Stimulated activated CD4-positive, alpha-beta T cell treated with anti-CD3 and anti-CD28 coated beads, Interleukin-2, amount 100 ng/mL, for 48 hours (primary cell): ENCODE data around the gene AKT1.

Experiments
- DNase-seq, 2 donors: peaks; one replicate each; pipeline ENCODE4 v3.0.0-alpha.2; 2020

The AKT1 gene

GRCh38 chr14:104798300-104799243, 3.0 kb upstream of the AKT1 start:
- DNase-seq = no peak

DNA sequence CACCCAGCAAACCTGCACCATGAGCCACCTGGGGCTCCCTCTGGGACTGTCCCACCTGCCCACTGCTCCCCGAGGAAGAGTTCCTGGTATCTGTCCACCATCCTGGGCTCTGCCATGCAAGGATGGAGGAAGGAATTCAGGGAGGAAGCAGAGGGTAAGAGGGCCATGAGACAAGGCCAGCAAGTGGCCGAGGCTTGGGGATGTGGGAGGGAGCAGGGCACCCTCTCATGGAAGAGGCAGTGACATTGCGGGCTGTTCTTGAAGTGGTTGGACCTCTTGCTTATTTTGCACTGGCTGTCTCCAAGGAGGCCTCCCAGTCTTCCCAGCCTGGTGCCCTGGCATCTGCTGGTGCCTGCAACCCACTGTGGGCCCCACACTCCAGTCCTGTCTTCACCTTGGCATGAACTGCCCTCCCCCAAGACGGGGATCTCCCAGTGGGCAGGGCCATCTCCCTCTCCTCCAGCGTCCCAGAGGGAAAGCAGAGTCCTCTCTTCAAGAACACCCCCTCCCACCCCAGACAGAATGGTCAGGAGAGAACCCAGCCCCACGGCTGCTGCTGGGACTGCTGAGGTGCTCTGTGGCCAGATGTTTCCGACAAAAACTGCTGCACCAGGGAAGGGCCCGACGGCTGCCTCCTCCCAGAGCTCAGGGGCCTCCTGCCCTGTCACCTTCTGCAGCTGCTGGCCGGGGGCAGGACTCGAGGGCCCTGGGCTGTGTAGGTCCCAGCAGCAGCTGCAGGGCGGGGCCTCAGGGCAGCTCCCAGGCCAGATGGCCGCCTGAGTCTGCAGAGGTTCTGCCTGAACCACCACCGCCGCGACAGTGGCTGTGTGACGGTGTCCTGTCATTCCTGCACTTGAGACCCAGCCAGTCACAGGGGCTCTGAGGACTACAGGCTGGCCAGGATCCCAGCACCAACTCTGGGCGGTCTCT, 1.8 kb upstream of the AKT1 start:
- DNase-seq = no peak

- no peak for DNase-seq
These were observed 1.1 kb upstream of the AKT1 start for GRCh38 chr14:104796687-104797081.

GRCh38 chr14:104795781-104796686, 486 bp upstream of the AKT1 start:
- peak; percentile 50 to 51 for DNase-seq

DNA sequence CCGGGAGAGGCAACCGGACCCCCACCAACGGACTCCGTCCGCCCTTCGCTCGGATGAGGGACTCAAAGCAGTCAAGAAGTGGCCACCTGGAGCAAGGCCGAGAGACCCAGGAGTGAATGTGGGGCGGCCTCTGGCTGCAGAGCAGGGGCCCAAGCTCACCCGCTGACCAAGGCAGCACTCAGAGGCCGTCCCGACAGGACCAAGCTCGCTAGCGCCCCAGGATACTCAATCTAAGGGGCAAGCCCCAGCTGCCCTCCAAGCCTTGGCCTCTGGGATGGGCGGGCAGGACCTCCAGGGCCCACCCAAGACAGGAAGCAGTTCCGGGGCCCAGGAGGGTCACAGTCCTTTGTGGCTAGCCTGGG, 936 bp downstream of the AKT1 start:
- DNase-seq = no peak

DNA sequence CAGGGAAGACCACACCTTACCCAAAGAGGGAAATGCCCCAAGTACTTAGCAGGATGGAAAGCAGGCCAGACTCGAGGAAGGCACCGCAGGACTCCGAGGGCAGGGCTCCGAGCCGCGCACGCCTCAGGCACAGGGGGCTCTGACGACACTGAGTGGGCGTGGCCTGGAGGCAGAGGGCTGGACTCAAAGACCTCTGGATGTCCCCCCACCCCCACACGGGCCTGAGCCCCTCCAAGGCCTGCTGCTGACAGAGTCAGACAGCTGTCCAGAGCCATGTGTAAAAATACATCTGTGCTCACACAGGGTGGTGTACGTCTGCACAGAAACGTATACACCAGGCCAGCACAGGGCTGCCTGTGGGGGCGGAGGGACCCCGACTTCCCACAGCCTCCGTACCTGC, 1.4 kb downstream of the AKT1 start:
- peak in 1 of 2 donors; percentile 42 for DNase-seq

DNA sequence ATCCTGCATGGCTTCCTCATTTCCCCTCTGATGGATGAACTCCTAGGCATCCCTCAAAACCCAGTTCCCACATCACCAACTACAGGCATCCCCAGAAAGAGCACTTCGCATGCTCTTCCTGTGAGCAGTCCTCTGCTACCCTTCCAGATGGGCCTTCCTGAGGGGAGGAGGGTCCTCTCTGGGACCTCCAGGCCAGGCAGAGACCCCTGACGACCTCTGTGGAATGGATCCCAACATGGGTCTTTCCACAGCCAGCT, 1.9 kb downstream of the AKT1 start:
- DNase-seq = no peak

GRCh38 chr14:104792945-104793702, 2.4 kb downstream of the AKT1 start:
- no peak for DNase-seq

- DNase-seq = no peak
These were observed 3.3 kb downstream of the AKT1 start for GRCh38 chr14:104792101-104792884.

- no peak for DNase-seq
These were observed 4.1 kb downstream of the AKT1 start for GRCh38 chr14:104791425-104791824.

- no peak for DNase-seq
These were observed 5.5 kb downstream of the AKT1 start for GRCh38 chr14:104789752-104790743.

DNA sequence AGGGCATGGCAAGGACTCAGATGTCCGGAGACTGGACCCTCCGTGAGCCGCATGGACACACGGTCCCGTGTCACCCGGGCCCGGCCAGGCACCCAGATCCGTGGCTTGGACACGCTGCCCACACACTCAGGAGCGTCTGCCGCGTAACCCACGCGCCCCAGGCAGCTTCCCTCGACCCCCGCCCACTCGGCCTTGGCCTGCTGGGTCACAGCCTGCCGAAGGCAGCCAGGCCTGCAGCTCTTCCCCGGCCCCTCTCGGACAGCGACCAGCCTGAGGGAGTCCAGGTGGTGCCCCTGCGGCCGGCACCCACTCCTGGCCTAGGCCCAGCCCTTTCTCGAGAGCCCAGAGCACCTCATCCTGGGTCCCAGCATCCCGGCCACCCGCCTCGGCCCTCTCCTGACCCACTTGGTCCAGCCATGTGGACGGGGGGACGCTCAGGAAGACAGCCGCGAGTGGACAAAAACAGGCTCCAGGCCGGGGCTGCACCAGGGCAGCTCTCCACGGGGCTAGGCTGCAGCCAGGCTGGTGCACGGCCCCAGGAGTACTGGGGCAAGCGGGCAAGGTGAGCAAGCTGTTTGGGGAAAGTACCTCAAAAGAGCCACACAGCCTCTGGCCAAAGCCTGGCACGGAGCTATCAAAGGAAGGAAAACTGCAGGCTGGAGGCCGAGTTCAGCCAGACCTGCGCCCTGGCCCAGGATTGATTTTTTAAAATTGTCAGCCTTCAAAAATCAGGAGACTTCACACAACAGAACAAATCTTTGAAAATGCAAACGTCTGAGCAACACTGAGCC, 6.5 kb downstream of the AKT1 start:
- no peak for DNase-seq

GRCh38 chr14:104788161-104788818, 7.3 kb downstream of the AKT1 start:
- no peak for DNase-seq

DNA sequence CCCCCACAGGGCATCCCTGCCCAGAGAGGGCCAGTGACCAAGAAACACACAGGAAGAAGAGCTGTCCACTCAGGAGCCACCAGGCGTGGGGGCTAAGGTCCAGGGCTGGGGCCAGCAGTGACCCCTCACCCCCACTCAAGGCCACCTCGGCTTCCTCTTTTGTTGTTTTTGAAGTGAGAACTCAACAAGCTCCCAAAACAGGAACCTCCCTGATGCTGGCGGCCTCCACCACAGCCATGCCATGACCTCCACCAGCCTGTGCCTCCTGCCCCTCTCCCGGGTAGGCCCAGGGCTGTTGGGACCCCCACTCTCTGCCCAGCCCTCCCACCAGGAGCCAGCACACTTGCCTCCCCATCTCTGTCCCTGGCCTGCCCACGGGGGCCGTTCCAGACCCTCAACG, 7.8 kb downstream of the AKT1 start:
- DNase-seq = no peak

DNA sequence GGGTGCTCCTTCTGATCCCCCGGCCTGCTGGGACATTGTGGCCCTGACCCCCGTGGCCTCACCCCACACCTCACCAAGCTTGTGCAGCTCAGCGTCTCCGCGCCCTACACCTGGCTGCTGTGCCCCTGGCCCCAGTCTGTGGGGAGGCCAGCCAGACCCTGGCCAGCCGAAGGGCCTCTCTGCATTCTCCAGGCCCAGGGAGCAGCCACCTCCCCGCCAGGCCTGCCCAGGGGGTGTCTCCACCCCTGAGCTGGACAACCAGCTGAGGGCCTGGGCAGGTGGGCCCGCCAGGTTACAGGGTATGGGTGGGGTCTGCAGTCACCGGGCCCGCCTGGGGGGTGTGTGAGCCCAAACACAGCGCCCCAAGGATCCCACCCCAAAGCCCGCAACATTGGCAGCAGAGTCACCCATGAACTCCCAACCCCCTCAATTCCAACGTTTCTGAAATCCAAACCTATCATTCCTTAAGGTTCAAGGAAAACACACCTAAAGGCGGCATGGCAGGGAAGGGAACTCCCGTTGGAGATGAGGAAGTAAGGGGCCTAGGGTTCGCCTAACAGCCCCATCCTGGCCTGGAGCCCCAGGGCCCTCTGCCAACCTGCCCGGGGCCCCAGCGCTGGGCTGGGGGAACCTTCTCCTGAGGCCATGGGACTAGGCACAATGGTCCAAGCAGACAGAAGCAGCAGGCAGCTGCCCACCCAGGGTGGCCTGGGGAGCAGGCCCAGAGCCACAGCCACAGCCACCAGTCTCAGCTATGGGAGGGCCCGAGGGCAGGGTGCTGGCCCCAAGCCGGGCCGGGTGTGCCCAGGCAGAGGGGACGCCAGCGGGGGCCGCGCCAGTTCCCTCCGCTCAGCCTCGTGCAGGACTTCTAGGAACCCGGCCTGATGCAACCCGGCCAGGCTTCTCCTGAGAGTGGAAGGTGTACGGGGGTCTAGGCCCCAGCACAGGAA, 8.5 kb downstream of the AKT1 start:
- no peak for DNase-seq

DNA sequence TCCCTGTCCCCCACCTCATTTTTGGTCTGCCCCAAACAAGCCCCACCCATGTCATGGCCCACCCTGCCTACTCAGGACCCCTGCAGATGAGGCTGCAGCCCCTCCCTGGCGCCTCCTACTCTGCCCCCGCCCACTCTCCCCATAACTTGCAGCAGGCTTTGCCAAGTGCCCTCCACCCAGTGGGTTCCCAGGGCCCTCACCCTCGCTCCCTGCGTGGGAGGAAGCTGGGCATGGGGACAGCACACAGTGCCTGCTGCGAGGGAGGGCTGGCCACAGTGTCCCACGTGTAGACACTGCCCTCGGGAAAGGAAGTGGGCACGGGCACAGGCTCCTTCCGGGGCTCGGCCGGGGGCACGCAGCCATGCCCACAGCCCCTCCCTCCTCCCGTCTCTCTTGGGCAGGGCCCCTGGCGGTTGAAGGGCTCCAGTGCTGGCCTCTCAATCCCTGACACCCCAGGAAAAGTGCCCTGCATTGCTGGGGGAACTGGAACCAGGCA, 9.4 kb downstream of the AKT1 start:
- no peak for DNase-seq

DNA sequence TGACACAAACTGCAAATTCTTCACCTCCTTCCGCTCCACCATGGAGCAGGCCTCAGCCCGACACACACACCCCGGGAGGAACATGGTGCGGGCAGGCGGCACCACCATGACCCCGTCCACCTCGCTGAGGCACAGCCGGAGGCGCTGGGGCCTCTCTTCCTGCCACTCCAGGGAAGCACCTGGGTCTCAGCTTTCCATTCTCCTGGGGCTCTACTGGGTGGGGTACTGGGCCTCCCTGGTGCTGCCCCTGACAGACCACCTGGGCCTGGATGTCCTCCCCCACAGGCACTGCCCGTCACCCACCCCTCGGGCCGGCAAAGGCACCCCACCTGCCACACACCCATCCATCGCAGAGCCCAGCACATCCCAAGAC, 9.9 kb downstream of the AKT1 start:
- DNase-seq = no peak
